ENCODE results near the gene HOXB2. TPM values are rescaled to one million over a fixed set of nuclear protein-coding genes. Genes with fewer than 3 reads are reported as not detected.
A peak's percentile ranks its signal among the peaks of the same experiment; 100 is the strongest.

Gene HOXB2
- total and polyA plus RNA-seq, 2 of the 8 experiments (the other 6 are each of a cell fraction or from before 2014, with no cell fraction given), result not detected

DNA sequence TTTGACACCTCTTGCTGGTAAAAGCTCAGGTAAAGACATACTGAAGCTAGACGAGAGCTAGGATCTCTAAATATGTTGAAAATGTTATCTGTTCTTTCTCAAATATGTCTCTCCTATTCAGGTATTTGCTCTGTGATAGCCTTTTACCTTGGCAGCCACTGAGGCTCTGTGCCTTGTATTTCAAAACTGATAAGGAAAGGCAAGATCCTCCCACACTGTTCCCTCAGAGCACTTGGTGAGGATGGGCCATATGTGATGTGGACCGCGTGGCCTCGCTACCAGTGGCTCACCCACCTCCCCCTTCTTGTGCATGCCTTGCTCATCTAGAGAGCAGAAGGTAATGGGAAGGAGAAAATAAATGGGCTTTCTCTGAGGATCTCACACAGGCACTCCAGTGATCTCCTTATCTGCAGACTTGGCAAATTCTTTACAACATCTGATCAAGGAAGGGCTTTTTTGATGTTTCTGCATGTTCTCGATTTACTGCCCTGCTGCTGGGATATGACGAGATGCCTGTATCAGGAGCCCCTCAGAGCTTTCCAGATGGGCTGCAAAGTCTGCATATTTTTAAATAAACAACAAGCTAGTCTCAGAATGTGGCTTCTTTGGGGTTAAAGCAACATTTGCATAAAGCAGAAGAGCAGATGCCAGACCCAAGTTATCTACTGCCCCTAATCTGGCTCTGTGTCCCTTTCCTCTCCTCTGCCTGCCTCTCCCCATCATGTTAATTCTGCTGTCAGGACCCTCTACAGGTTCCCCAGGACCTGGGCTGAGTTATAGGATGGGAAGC lies 31.0 kb downstream of the HOXB2 start:
- Histone ChIP-seq H4K91ac (replicated peaks; ENCODE audit: insufficient read length, low read length) (no peak overlapping the region), H2BK20ac (ENCODE audit: low read length) (no peak overlapping the region), H3K56ac (replicated peaks; ENCODE audit: insufficient read length, low read depth, low read length) (no peak overlapping the region), H3K4me1 (replicated peaks in 1 of 4; ENCODE audit: control insufficient read depth in 3 of 4, insufficient read depth in 4 of 4, low read length in 3 of 4) (peaks cover 0 to 3% (median 1%) of the 10 kb centered on the region in 4 experiments; a peak in 5 of 7 replicates), H3K4me2 (ENCODE audit: insufficient read depth in 1 of 2, low read depth in 2 of 2, low read length in 2 of 2) (no peak overlapping the region), H3K79me1 (ENCODE audit: low read depth, low read length) (no peaks in the 10 kb centered on the region), H2BK120ac (replicated peaks; ENCODE audit: low read depth, low read length) (no peak overlapping the region), H2BK12ac (ENCODE audit: low read depth, low read length) (peak overlapping the region; percentile 11; the same call in 1 of the 2 replicates), H3K79me2 (ENCODE audit: control insufficient read depth in 1 of 2, insufficient read depth in 2 of 2, low read length in 2 of 2) (no peaks in the 10 kb centered on the region), H4K20me1 (replicated peaks in 1 of 2; ENCODE audit: control insufficient read depth in 1 of 2, insufficient read depth in 2 of 2, low read length in 2 of 2) (no peaks in the 10 kb centered on the region), H3K14ac (ENCODE audit: insufficient read length) (no peak overlapping the region), H3K27me3 (replicated peaks in 1 of 4; ENCODE audit: control insufficient read depth in 3 of 4, extremely low read depth in 1 of 4, insufficient read depth in 3 of 4, low read length in 3 of 4) (peaks cover 0 to 14% (median 7%) of the 10 kb centered on the region in 4 experiments; a peak in 5 of 7 replicates), H4K8ac (ENCODE audit: extremely low read depth, insufficient read depth, low read length) (no peak overlapping the region), H3K27ac (ENCODE audit: low read depth, low read length) (no peak overlapping the region), H3K9ac (replicated peaks in 1 of 4; ENCODE audit: extremely low read depth in 1 of 4, low read depth in 3 of 4, low read length in 3 of 4) (no peak overlapping the region), H3K4ac (replicated peaks; ENCODE audit: insufficient read length, low read depth, low read length) (no peak overlapping the region), H2BK15ac (ENCODE audit: low read length) (no peak overlapping the region), H3K4me3 (ENCODE audit: extremely low read depth in 1 of 4, insufficient read depth in 2 of 4, low read depth in 3 of 4, low read length in 4 of 4) (no peak overlapping the region), H2AFZ (ENCODE audit: low read length) (no peak overlapping the region), H3K23me2 (ENCODE audit: low read depth, low read length) (no peaks in the 10 kb centered on the region; the same call in 1 of the 2 replicates), H4K5ac (ENCODE audit: insufficient read length, low read depth, low read length) (no peak overlapping the region), H3K23ac (ENCODE audit: insufficient read length) (no peak overlapping the region), H2AK5ac (ENCODE audit: low read depth, low read length) (no peak overlapping the region), H2BK5ac (ENCODE audit: low read depth, low read length) (no peak overlapping the region), H3K36me3 (ENCODE audit: control insufficient read depth in 2 of 4, insufficient read depth in 4 of 4, low read length in 3 of 4) (no peaks in the 10 kb centered on the region), H3K9me3 (ENCODE audit: insufficient read depth in 2 of 2, low read depth in 1 of 2, low read length in 1 of 2) (no peaks in the 10 kb centered on the region), H3K18ac (ENCODE audit: extremely low read depth, low read length) (no peak overlapping the region)
- 88% methylated on average over 6 of the region's 6 CpGs; no CpG with 5 or more reads in 1 of the 2 experiments for WGBS, 2 experiments (ENCODE audit: extremely low coverage in 1 of 2, insufficient coverage in 1 of 2, insufficient read length in 1 of 2, insufficient replicate concordance in 2 of 2, low coverage in 1 of 2, low lambda C conversion rate in 2 of 2, missing lambda C conversion rate in 1 of 2)
- POLR2A ChIA-PET (ENCODE audit: partially characterized antibody), result no interaction called here
- DNase-seq (ENCODE audit: low read depth in 1 of 2, low spot score in 2 of 2) (no peak), FAIRE-seq (no peak)
- CTCF ChIA-PET (ENCODE audit: partially characterized antibody), result interaction anchor here (0.6 to 2.2 kb wide), 10 partner anchors 8 to 178 kb away, joined by 3 to 8 read pairs (median 4); no protein-coding TSS in a partner anchor
- TF ChIP-seq FOSL1 (IDR thresholded peaks at IDR 0.05; ENCODE audit: insufficient read depth, low read depth, low read length), result no peak
